GM19240 (cell line): ENCODE measurements around the gene DHX8.

Experiments used
- DNase-seq: peaks from one replicate; pipeline ENCODE4 v3.0.0; 2011; ENCODE audit warnings: low spot score; ENCODE audit not compliant: insufficient read length

Gene DHX8

DNA sequence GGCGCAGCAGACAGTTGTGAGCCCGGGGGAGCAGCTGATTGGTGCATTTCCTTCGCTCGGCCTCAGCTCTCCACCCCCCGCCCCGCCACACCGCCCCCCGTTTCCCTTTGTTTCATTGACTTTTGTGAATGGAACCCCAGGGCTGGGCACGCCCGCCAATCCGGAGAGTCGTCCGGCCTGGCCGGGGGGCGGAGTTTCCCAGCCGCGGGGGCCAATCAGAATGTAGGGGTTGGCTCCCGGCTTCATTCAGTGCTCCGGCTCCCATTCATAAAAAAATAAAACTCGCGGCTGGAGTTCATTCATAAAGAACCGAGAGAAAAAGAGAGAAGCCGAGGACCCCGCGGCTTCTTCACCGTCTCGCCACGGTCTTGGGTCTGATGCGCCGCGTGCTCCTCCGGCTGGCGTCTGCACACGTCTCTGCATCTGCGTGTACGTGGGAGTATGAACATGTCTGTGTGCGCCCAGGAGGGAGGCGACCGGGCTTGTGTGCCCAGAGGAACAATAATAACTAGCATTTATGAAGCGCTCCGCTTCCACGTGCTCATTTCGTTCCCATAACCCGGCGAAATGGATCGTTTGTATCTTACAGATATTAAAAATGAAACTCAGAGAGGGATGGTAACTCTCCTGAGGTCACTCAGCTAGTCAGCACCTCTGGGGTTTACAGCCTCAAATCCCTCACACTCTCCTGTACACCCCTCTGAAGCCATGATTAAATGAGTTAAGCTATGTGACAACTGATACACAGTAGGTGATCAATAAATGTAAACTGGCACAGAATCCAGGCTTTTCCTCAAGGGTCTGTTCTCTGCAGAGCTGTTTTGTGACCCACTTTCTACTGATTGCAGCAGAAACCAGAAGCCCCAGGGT, 62.8 kb downstream of the DHX8 start, which contains the start of gene ETV4:
Gene ETV4 (minus strand): TSS at position 22 of the 870 bp plus-strand sequence. CDS start 723 bp downstream, outside the sequence.
- peak; percentile 92 for DNase-seq

DNA sequence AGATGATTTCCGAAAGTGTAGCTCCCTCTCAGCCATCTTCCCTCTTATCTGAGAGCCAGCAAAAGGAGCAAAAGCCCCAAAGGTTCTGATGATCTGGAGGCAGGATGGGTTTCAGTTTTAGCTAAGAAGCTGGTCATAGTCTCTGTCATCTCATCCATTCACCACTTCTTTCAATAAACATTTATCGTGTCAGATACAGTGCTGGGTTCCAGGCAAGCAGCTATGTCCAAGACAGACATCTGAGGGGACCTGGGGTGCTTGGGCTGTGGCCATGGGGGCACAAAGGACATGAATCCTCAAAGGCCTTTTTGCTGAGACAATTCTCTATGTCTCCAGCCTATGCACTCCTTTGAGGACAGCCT, 63.4 kb downstream of the DHX8 start:
- no peak for DNase-seq

- no peak for DNase-seq
Observed at GRCh38 chr17:43547659-43548256, 64.0 kb downstream of the DHX8 start.

- DNase-seq: no peak
Observed at GRCh38 chr17:43548689-43549379, 65.1 kb downstream of the DHX8 start.

GRCh38 chr17:43549496-43549895, 65.7 kb downstream of the DHX8 start:
- DNase-seq: no peak

- no peak for DNase-seq
Observed at GRCh38 chr17:43550754-43551153, 67.0 kb downstream of the DHX8 start.

- DNase-seq: no peak
Observed at GRCh38 chr17:43552229-43552837, 68.6 kb downstream of the DHX8 start.

- no peak for DNase-seq
Observed at GRCh38 chr17:43553573-43553972, 69.8 kb downstream of the DHX8 start.

GRCh38 chr17:43554857-43555256, 71.1 kb downstream of the DHX8 start:
- DNase-seq: no peak

GRCh38 chr17:43556292-43556691, 72.5 kb downstream of the DHX8 start:
- DNase-seq: no peak

GRCh38 chr17:43558805-43559160, 75.0 kb downstream of the DHX8 start:
- no peak for DNase-seq

GRCh38 chr17:43559161-43559816, 75.5 kb downstream of the DHX8 start:
- DNase-seq: no peak

- DNase-seq: no peak
Observed at GRCh38 chr17:43560461-43561427, 77.0 kb downstream of the DHX8 start.

DNA sequence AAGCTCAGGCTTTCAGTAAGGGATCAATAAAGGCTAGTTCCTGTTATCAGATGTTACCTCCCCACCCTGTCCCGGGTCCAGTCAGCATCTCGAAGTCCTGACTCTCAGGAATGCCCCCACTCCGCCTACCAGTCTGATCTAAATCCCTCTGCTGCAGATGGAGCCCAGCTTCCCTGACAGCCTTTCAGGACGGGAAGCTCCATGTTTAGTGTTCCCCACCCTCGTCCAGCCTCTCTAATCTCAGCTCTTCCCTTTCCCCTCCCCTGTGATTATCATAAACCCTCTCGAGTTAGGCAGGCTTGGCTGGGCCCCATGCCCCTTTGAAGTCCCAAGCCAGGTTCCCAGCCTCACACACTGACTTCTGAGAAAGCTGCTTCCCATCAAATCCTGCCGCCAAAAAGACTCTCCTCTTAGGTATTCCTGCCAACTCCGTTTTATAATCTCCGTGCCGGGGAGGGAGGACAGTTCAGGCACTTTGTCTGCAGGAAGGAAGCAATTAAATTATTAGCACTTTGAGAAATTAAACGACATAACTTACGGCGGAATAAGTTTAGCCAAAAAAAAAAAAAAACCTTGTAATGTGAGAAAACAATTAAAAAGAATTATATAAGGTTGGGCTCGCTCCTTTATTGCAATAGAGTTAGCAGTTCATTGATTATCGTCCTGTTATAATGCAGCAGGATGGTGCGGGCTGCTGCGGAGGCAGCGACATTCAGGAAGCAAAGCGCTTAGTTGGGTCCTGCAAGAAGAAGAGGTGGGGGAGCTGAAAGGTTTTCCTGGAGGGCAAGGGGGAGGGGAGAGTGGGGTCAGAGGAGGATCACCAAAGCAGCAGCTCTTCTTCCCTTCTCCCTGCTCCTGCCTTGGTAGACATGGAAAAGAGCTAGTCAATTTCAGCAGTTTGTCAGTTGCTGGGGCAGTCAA, 79.2 kb downstream of the DHX8 start:
- no peak for DNase-seq

- DNase-seq: no peak
Observed at GRCh38 chr17:43563600-43564594, 80.1 kb downstream of the DHX8 start.

DNA sequence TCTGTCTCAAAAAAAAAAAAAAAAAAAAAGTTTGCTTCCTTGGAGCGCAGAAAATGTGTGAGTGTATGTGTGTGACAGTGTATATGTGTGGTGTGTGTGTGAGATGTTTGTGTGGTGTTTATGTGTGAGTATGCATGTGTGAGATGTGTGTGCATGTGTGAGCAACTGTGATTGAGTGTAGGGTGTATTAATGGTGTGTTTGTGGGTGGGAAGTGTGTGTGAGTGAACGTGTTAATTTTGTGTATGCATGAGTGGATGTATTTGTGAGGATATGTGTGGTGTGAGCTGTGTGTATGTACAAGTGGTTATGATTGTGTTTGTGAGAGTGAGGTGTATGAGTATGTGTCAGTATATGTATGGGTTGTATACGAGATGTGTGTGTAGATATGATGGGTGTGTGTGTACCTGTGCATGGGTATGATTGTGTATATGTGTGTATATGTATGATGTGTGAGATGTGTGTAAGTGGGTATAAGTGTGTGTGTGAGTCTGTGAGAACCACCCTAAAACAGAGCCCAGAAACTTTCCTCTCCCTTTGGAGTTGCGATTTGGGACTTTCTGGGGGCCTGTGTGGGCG, 84.8 kb downstream of the DHX8 start:
- DNase-seq: no peak

DNA sequence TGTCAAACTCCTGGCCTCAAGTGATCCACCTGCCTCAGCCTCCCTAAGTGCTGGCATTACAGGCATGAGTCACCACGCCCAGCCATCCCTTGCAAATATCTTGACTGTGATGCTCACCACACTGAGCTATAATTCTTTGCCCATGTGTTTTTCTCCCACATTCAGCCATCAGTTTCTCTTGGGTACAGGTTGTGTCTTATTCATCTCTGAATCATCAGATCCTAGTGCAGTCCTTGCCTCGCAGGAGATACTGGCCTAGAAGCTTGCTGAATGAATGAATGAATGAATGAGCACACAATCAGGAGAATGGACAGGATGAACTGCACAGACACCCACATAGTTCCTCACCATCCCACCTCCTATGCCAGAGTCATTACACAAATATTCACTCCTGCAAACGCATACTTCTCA, 86.7 kb downstream of the DHX8 start:
- DNase-seq: no peak
